Measurements from ENCODE around the gene EVI2B. TPM values are rescaled to one million over a fixed set of nuclear protein-coding genes. Genes with fewer than 3 reads are reported as not detected.

Gene EVI2B
- total RNA-seq, 2 donors from 2014 or later = 14.4 to 18.5 TPM

- peak overlapping the region; percentile 65 for H3K4me3 ChIP-seq
- H3K4me1 ChIP-seq (ENCODE audit: control insufficient read depth in 1 of 2, low read depth in 2 of 2) = peaks cover 3 to 4% of the 10 kb centered on the region in 2 donors
- H3K36me3 ChIP-seq = no peaks in the 10 kb centered on the region
- TF ChIP-seq CTCF (IDR thresholded peaks at IDR 0.05) = no peak
- H3K9me3 ChIP-seq = no peaks in the 10 kb centered on the region
- no peak for ATAC-seq (ENCODE audit: insufficient number of reproducible peaks, low FRiP score, low read depth)
- DNase-seq (ENCODE audit: low spot score) = no peak
- H3K27me3 ChIP-seq (replicated peaks; ENCODE audit: insufficient read depth) = no peaks in the 10 kb centered on the region
- no peak overlapping the region for H3K27ac ChIP-seq
These were observed 2.3 kb downstream of the EVI2B start for GRCh38 chr17:31311526-31311925.

GRCh38 chr17:31310886-31311285, 3.0 kb downstream of the EVI2B start:
- no peak for TF ChIP-seq CTCF (IDR thresholded peaks at IDR 0.05)
- Histone ChIP-seq H3K27me3 (replicated peaks; ENCODE audit: insufficient read depth) (no peaks in the 10 kb centered on the region), H3K36me3 (no peaks in the 10 kb centered on the region), H3K27ac (no peak overlapping the region), H3K4me3 (peak overlapping the region; percentile 65), H3K4me1 (ENCODE audit: control insufficient read depth in 1 of 2, low read depth in 2 of 2) (peaks cover 0 to 1% of the 10 kb centered on the region in 2 donors), H3K9me3 (no peaks in the 10 kb centered on the region)
- DNase-seq (ENCODE audit: low spot score) = no peak
- ATAC-seq (ENCODE audit: insufficient number of reproducible peaks, low FRiP score, low read depth) = no peak

GRCh38 chr17:31310260-31310659, 3.6 kb downstream of the EVI2B start:
- Histone ChIP-seq H3K4me3 (peak overlapping the region; percentile 65), H3K9me3 (no peaks in the 10 kb centered on the region), H3K27me3 (replicated peaks; ENCODE audit: insufficient read depth) (no peaks in the 10 kb centered on the region), H3K4me1 (ENCODE audit: control insufficient read depth in 1 of 2, low read depth in 2 of 2) (no peaks in the 10 kb centered on the region), H3K36me3 (no peaks in the 10 kb centered on the region), H3K27ac (peak overlapping the region in 1 of 2 donors; percentile 28)
- no peak for TF ChIP-seq CTCF (IDR thresholded peaks at IDR 0.05)
- no peak for DNase-seq (ENCODE audit: low spot score)
- ATAC-seq (ENCODE audit: insufficient number of reproducible peaks, low FRiP score, low read depth) = no peak

GRCh38 chr17:31309556-31309955, 4.3 kb downstream of the EVI2B start:
- DNase-seq (ENCODE audit: low spot score) (no peak), ATAC-seq (ENCODE audit: insufficient number of reproducible peaks, low FRiP score, low read depth) (no peak)
- Histone ChIP-seq H3K4me1 (ENCODE audit: control insufficient read depth in 1 of 2, low read depth in 2 of 2) (no peaks in the 10 kb centered on the region), H3K4me3 (peak overlapping the region; percentile 65), H3K27ac (peak overlapping the region in 1 of 2 donors; percentile 28), H3K9me3 (no peaks in the 10 kb centered on the region), H3K36me3 (peaks cover 2% of the 10 kb centered on the region), H3K27me3 (replicated peaks; ENCODE audit: insufficient read depth) (no peaks in the 10 kb centered on the region)
- TF ChIP-seq CTCF (IDR thresholded peaks at IDR 0.05) = no peak

GRCh38 chr17:31308372-31309334, 5.2 kb downstream of the EVI2B start:
- DNase-seq (ENCODE audit: low spot score) = no peak
- H3K27ac ChIP-seq = no peak overlapping the region

More at GRCh38 chr17:31308372-31309334, 5.2 kb downstream of the EVI2B start:
- Histone ChIP-seq H3K27me3 (replicated peaks; ENCODE audit: insufficient read depth) (no peaks in the 10 kb centered on the region), H3K4me3 (peak overlapping the region; percentile 13), H3K36me3 (peaks cover 4% of the 10 kb centered on the region), H3K4me1 (ENCODE audit: control insufficient read depth in 1 of 2, low read depth in 2 of 2) (no peaks in the 10 kb centered on the region), H3K9me3 (no peaks in the 10 kb centered on the region)
- no peak for ATAC-seq (ENCODE audit: insufficient number of reproducible peaks, low FRiP score, low read depth)
- no peak for TF ChIP-seq CTCF (IDR thresholded peaks at IDR 0.05)
